ENCODE results near the gene C10orf143.
A peak's percentile ranks its signal among the peaks of the same experiment; 100 is the strongest.

C10orf143 gene

DNA sequence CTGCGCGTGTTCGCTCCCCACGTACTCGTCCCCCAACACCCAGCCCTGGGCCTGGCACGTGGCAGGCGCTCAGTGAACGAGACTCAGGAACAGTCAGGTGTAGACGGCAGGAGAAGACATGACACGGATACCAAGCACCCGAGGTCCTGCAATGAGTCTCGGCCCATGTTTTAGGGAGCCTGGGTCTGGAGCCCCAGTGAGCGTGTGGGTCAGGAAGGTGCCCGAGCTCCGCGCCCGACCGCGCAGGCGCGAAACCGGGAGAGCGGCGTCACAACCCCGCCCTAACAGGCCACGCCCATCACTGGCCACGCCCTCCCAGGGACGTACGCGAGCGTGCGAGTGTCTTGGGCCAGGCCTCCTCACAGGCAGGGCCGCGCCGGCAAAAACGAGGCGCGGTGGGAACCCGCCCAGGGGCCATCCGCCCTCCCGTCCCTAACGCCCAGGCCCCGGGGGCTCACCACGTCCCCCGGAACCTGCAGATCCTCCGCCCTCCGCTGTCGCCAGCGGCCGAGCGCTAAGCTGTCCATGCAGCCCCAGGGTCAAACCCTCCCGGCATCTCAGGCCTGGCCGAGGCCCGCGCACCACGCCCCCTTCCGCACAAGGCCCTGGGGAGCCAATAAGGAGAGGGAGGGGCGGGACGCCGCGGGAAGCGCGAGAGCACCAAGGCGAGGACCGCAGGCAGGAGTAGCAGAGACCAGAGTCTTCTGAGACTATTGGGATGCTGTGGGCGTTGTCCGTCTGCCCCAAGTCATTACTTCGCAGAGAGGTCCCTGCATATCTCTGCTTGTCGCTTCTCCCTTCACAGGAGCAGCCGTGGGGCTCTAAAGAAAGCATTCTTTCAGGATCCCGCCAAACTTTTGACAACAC, at the start of gene C10orf143:
C10orf143 (minus strand) TSS at position 585 of the 867 bp plus-strand sequence; CDS start at position 527, 58 bp downstream.
- Histone ChIP-seq H3K4me1 (ENCODE audit: control insufficient read depth, insufficient read depth, low read length) (peaks cover 12% of the 10 kb centered on the region), H3K36me3 (ENCODE audit: control insufficient read depth, insufficient read depth, low read length) (no peaks in the 10 kb centered on the region), H3K27me3 (ENCODE audit: control insufficient read depth, insufficient read depth, low read length) (no peaks in the 10 kb centered on the region), H3K27ac (ENCODE audit: low read depth, low read length) (peak within 1 kb of the TSS; percentile 89), H3K9ac (ENCODE audit: low read length) (peak within 1 kb of the TSS; percentile 54), H3K4me3 (ENCODE audit: low read length) (peak within 1 kb of the TSS; percentile 88)

GRCh38 chr10:130159192-130159794, 48.7 kb upstream of the C10orf143 start:
- H3K36me3 ChIP-seq (ENCODE audit: control insufficient read depth, insufficient read depth, low read length), result peaks cover 10% of the 10 kb centered on the region
- H3K9ac ChIP-seq (ENCODE audit: low read length), result no peak overlapping the region
- no peak overlapping the region for H3K4me3 ChIP-seq (ENCODE audit: low read length)
- no peak overlapping the region for H3K27ac ChIP-seq (ENCODE audit: low read depth, low read length)
- no peaks in the 10 kb centered on the region for H3K4me1 ChIP-seq (ENCODE audit: control insufficient read depth, insufficient read depth, low read length)
- H3K27me3 ChIP-seq (ENCODE audit: control insufficient read depth, insufficient read depth, low read length), result no peaks in the 10 kb centered on the region

- Histone ChIP-seq H3K9ac (ENCODE audit: low read length) (no peak overlapping the region), H3K27me3 (ENCODE audit: control insufficient read depth, insufficient read depth, low read length) (no peaks in the 10 kb centered on the region), H3K27ac (ENCODE audit: low read depth, low read length) (no peak overlapping the region), H3K4me3 (ENCODE audit: low read length) (no peak overlapping the region), H3K4me1 (ENCODE audit: control insufficient read depth, insufficient read depth, low read length) (no peaks in the 10 kb centered on the region), H3K36me3 (ENCODE audit: control insufficient read depth, insufficient read depth, low read length) (no peaks in the 10 kb centered on the region)
Measured at GRCh38 chr10:130146042-130146441, 35.4 kb upstream of the C10orf143 start.

DNA sequence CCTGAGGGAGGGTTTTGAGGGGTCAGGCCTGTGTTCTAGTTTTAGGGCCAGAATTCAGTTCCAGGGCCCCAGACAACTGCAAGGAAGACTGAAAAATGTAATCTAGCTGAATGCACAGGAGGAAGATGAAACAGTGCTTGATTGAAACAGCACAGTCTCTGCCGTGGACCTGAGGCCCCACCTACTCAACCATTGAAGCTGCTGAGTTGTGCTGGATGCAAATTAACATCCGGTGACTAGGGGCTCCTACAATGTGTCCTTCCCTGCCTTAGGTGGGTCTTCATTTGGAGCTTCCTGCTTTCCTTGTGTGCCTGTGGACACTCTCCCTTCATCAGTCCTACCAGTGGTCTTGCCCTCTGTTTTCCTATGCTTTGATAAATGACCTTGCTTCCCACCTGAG, 31.2 kb upstream of the C10orf143 start:
- Histone ChIP-seq H3K4me3 (ENCODE audit: low read length) (no peak overlapping the region), H3K27ac (ENCODE audit: low read depth, low read length) (no peak overlapping the region), H3K4me1 (ENCODE audit: control insufficient read depth, insufficient read depth, low read length) (peaks cover 9% of the 10 kb centered on the region), H3K27me3 (ENCODE audit: control insufficient read depth, insufficient read depth, low read length) (no peaks in the 10 kb centered on the region), H3K36me3 (ENCODE audit: control insufficient read depth, insufficient read depth, low read length) (no peaks in the 10 kb centered on the region), H3K9ac (ENCODE audit: low read length) (no peak overlapping the region)

- no peak overlapping the region for H3K9ac ChIP-seq (ENCODE audit: low read length)
- no peak overlapping the region for H3K4me3 ChIP-seq (ENCODE audit: low read length)
- peaks cover 9% of the 10 kb centered on the region for H3K4me1 ChIP-seq (ENCODE audit: control insufficient read depth, insufficient read depth, low read length)
- H3K27me3 ChIP-seq (ENCODE audit: control insufficient read depth, insufficient read depth, low read length), result no peaks in the 10 kb centered on the region
- H3K27ac ChIP-seq (ENCODE audit: low read depth, low read length), result no peak overlapping the region
- H3K36me3 ChIP-seq (ENCODE audit: control insufficient read depth, insufficient read depth, low read length), result no peaks in the 10 kb centered on the region
Measured at GRCh38 chr10:130141460-130141859, 30.8 kb upstream of the C10orf143 start.

- Histone ChIP-seq H3K4me3 (ENCODE audit: low read length) (no peak overlapping the region), H3K4me1 (ENCODE audit: control insufficient read depth, insufficient read depth, low read length) (peaks cover 9% of the 10 kb centered on the region), H3K9ac (ENCODE audit: low read length) (no peak overlapping the region), H3K27ac (ENCODE audit: low read depth, low read length) (no peak overlapping the region), H3K27me3 (ENCODE audit: control insufficient read depth, insufficient read depth, low read length) (no peaks in the 10 kb centered on the region), H3K36me3 (ENCODE audit: control insufficient read depth, insufficient read depth, low read length) (no peaks in the 10 kb centered on the region)
Measured at GRCh38 chr10:130141038-130141437, 30.4 kb upstream of the C10orf143 start.

- Histone ChIP-seq H3K36me3 (ENCODE audit: control insufficient read depth, insufficient read depth, low read length) (no peaks in the 10 kb centered on the region), H3K9ac (ENCODE audit: low read length) (no peak overlapping the region), H3K4me1 (ENCODE audit: control insufficient read depth, insufficient read depth, low read length) (peaks cover 13% of the 10 kb centered on the region), H3K27me3 (ENCODE audit: control insufficient read depth, insufficient read depth, low read length) (no peaks in the 10 kb centered on the region), H3K27ac (ENCODE audit: low read depth, low read length) (no peak overlapping the region), H3K4me3 (ENCODE audit: low read length) (no peak overlapping the region)
Measured at GRCh38 chr10:130140425-130140824, 29.8 kb upstream of the C10orf143 start.

- Histone ChIP-seq H3K4me3 (ENCODE audit: low read length) (no peak overlapping the region), H3K27ac (ENCODE audit: low read depth, low read length) (no peak overlapping the region), H3K9ac (ENCODE audit: low read length) (no peak overlapping the region), H3K4me1 (ENCODE audit: control insufficient read depth, insufficient read depth, low read length) (peaks cover 14% of the 10 kb centered on the region), H3K27me3 (ENCODE audit: control insufficient read depth, insufficient read depth, low read length) (no peaks in the 10 kb centered on the region), H3K36me3 (ENCODE audit: control insufficient read depth, insufficient read depth, low read length) (no peaks in the 10 kb centered on the region)
Measured at GRCh38 chr10:130138479-130138866, 27.8 kb upstream of the C10orf143 start.

DNA sequence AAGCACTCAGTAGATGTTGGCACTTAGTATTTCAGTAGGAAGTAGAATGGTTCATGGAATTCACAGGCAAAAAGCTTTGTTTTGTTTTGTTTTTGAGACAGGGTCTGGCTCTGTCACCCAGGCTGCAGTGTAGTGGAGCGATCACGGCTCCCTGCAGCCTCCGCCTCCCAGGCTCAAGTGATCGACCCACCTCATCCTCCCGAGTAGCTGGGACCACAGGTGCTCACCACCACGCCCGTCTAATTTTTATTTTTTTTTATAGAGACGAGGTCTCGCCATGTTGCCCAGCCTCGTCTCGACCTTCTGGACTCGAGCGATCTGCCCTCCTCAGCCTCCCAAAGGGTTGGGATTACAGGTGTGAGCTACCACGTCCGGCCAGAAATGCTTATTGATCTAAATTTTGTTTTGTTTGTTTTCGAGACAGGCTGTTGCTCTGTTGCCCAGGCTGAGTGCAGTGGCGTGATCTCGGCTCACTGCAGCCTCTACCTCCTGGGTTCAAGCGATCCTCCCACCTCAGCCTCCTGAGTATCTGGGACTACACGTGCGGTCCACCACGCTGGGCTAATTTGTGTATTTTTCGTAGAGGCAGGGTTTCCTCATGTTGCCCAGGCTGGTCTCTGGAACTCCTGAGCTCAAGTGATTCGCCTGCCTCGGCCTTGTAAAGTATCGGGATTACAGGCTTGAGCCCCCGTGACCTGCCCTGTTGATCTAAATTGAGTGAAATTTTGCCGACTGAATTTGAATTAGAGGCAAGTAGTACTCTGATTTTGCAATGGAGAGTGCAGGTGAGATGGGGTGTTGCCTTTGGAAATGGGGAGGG, 27.2 kb upstream of the C10orf143 start:
- peak overlapping the region; percentile 67 for H3K4me3 ChIP-seq (ENCODE audit: low read length)
- no peak overlapping the region for H3K27ac ChIP-seq (ENCODE audit: low read depth, low read length)
- peaks cover 14% of the 10 kb centered on the region for H3K4me1 ChIP-seq (ENCODE audit: control insufficient read depth, insufficient read depth, low read length)
- no peaks in the 10 kb centered on the region for H3K27me3 ChIP-seq (ENCODE audit: control insufficient read depth, insufficient read depth, low read length)
- no peaks in the 10 kb centered on the region for H3K36me3 ChIP-seq (ENCODE audit: control insufficient read depth, insufficient read depth, low read length)
- no peak overlapping the region for H3K9ac ChIP-seq (ENCODE audit: low read length)

DNA sequence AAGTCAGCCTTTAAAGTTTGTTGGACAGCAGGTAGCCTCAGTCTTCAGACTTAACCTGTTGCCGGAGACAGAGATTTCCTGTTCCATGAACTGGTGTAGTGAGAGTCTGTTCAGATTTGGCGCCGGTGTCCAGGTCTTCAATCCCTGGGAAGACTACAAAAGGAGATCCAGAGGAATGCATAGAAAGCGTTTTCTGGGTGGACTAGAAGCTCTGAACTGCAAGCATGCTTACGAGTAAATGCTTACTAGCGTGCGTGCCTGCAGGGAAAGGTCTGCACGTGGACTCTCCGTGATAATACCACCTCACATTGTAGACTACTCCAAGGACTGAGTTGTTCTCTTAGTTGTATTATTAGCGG, 26.4 kb upstream of the C10orf143 start:
- H3K27ac ChIP-seq (ENCODE audit: low read depth, low read length), result peak overlapping the region; percentile 72
- no peaks in the 10 kb centered on the region for H3K36me3 ChIP-seq (ENCODE audit: control insufficient read depth, insufficient read depth, low read length)
- H3K27me3 ChIP-seq (ENCODE audit: control insufficient read depth, insufficient read depth, low read length), result no peaks in the 10 kb centered on the region
- peaks cover 14% of the 10 kb centered on the region for H3K4me1 ChIP-seq (ENCODE audit: control insufficient read depth, insufficient read depth, low read length)
- peak overlapping the region; percentile 67 for H3K4me3 ChIP-seq (ENCODE audit: low read length)
- H3K9ac ChIP-seq (ENCODE audit: low read length), result peak overlapping the region; percentile 43

DNA sequence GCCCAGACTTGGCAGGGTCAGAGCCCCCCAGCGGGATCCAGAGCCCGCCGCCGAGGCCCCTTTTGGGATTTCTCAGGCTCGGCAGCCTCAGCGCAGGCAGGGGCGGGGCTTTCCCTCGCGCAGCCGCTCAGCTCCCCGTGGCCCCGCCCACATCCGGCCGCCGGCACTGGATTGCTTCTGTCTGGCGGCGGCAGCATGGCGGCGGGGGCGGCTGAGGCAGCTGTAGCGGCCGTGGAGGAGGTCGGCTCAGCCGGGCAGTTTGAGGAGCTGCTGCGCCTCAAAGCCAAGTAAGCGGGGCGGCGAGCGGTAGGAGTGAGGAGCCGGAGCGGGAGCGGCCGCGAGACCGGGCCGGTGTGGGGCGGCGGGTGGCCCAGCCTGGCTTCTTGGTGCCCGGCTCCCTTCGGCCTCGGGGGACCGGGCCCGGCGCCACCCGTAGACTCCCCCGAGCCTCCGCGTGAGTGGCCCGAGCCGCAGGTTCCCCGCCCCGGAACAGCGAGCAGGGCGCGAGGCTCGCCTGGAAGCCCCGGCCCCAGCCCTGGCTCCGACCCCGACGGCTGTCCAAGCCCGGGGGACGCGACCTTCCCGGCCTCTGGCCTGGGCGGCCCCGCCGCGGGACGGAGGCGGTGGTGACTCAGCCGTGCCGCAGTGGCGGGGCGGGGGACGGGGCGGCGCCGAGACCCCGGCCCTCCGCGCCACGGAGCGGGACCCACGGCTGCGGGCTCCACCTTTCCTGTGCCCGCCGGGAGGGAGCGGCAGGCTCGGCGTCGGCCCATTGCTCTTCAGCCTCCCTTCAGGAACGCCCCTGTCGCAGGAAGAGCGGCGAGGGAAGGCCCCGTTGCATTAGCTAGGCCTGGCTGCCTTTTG, 25.8 kb upstream of the C10orf143 start, which contains the start of gene GLRX3:
GLRX3 (plus strand) TSS at position 166 of the 864 bp plus-strand sequence; CDS start at position 196, 30 bp downstream.
- H3K4me3 ChIP-seq (ENCODE audit: low read length), result peak within 1 kb of the TSS; percentile 67
- no peaks in the 10 kb centered on the region for H3K27me3 ChIP-seq (ENCODE audit: control insufficient read depth, insufficient read depth, low read length)
- peak within 1 kb of the TSS; percentile 73 for H3K9ac ChIP-seq (ENCODE audit: low read length)
- H3K4me1 ChIP-seq (ENCODE audit: control insufficient read depth, insufficient read depth, low read length), result peaks cover 14% of the 10 kb centered on the region
- H3K36me3 ChIP-seq (ENCODE audit: control insufficient read depth, insufficient read depth, low read length), result no peaks in the 10 kb centered on the region
- H3K27ac ChIP-seq (ENCODE audit: low read depth, low read length), result peak within 1 kb of the TSS; percentile 72
